GM12873 (cell line): Measurements from ENCODE around the gene C3orf22.

Source experiments
- CTCF ChIP-seq: IDR thresholded peaks from 2 replicates; pipeline ENCODE4 v1.5.1; 2012; ENCODE audit warnings: low read depth, mild to moderate bottlenecking, moderate library complexity, low read length, control low read depth; ENCODE audit not compliant: insufficient read depth; ENCODE audit errors: missing control alignments

The C3orf22 gene

GRCh38 chr3:126580746-126581145 lies 22.0 kb upstream of the C3orf22 start:
- no peak for TF ChIP-seq CTCF

- no peak for TF ChIP-seq CTCF
These were observed 20.0 kb upstream of the C3orf22 start for GRCh38 chr3:126578702-126579101.

GRCh38 chr3:126577261-126577660 lies 18.5 kb upstream of the C3orf22 start:
- no peak for TF ChIP-seq CTCF

- TF ChIP-seq CTCF = no peak
These were observed 14.9 kb upstream of the C3orf22 start for GRCh38 chr3:126573492-126574117.

- TF ChIP-seq CTCF = no peak
These were observed 12.3 kb upstream of the C3orf22 start for GRCh38 chr3:126571078-126571477.

- no peak for TF ChIP-seq CTCF
These were observed 11.4 kb upstream of the C3orf22 start for GRCh38 chr3:126570103-126570541.

GRCh38 chr3:126569390-126569975 lies 10.8 kb upstream of the C3orf22 start:
- TF ChIP-seq CTCF = no peak
